NCI-H2227 (cell line): ENCODE measurements around the gene HDC.

Experiments
- DNase-seq: peaks from one replicate; lab custom pipeline; 2025; ENCODE audit not compliant: unreplicated experiment; lab: John Stamatoyannopoulos, UW

Gene HDC

GRCh38 chr15:50256188-50257041, 9.1 kb downstream of the HDC start:
- no peak for DNase-seq

GRCh38 chr15:50252556-50252955, 13.0 kb downstream of the HDC start:
- no peak for DNase-seq

GRCh38 chr15:50251638-50252182, 13.8 kb downstream of the HDC start:
- no peak for DNase-seq

- DNase-seq, result no peak
These were observed 14.6 kb downstream of the HDC start for GRCh38 chr15:50250760-50251394.

GRCh38 chr15:50249704-50250103, 15.8 kb downstream of the HDC start:
- no peak for DNase-seq

GRCh38 chr15:50248994-50249582, 16.4 kb downstream of the HDC start:
- DNase-seq, result no peak

GRCh38 chr15:50247819-50248655, 17.5 kb downstream of the HDC start:
- DNase-seq, result no peak

GRCh38 chr15:50246631-50247030, 18.9 kb downstream of the HDC start:
- DNase-seq, result no peak

- DNase-seq, result no peak
These were observed 20.4 kb downstream of the HDC start for GRCh38 chr15:50244959-50245624.

- no peak for DNase-seq
These were observed 21.4 kb downstream of the HDC start for GRCh38 chr15:50244153-50244552.

- DNase-seq, result no peak
These were observed 23.7 kb downstream of the HDC start for GRCh38 chr15:50241684-50242450.

GRCh38 chr15:50238255-50238654, 27.3 kb downstream of the HDC start:
- no peak for DNase-seq

- DNase-seq, result no peak
These were observed 29.1 kb downstream of the HDC start for GRCh38 chr15:50236433-50236832.

- no peak for DNase-seq
These were observed 29.7 kb downstream of the HDC start for GRCh38 chr15:50235794-50236193.

- no peak for DNase-seq
These were observed 30.8 kb downstream of the HDC start for GRCh38 chr15:50234764-50235163.

- no peak for DNase-seq
These were observed 32.3 kb downstream of the HDC start for GRCh38 chr15:50233192-50233736.

GRCh38 chr15:50232791-50233190, 32.7 kb downstream of the HDC start:
- DNase-seq, result no peak

- no peak for DNase-seq
These were observed 33.8 kb downstream of the HDC start for GRCh38 chr15:50231761-50232160.

GRCh38 chr15:50229336-50229735, 36.2 kb downstream of the HDC start:
- DNase-seq, result peak; percentile 18
